GM12865 (cell line): ENCODE measurements around the gene THSD4.

ENCODE experiments used
- DNase-seq: peaks from one replicate; pipeline ENCODE4 v3.0.0; 2010; ENCODE audit warnings: low read depth
- H3K4me3 ChIP-seq: 2 replicates; pipeline ENCODE4 v1.5.1; 2011; ENCODE audit warnings: mild to moderate bottlenecking, low read depth, low read length, control low read depth
- CTCF ChIP-seq: IDR thresholded peaks from 2 replicates; pipeline ENCODE4 v1.5.1; 2011; ENCODE audit warnings: low read length, control low read depth, low read depth, inconsistent platforms; ENCODE audit not compliant: insufficient read depth; ENCODE audit errors: missing control alignments

THSD4 gene

GRCh38 chr15:71812966-71813722 is 697.9 kb downstream of the THSD4 start:
- no peak for TF ChIP-seq CTCF
- no peak overlapping the region for H3K4me3 ChIP-seq
- DNase-seq: no peak

GRCh38 chr15:71813723-71814470 is 698.6 kb downstream of the THSD4 start:
- DNase-seq: no peak
- no peak for TF ChIP-seq CTCF
- H3K4me3 ChIP-seq: no peak overlapping the region

GRCh38 chr15:71815301-71815700 is 700.0 kb downstream of the THSD4 start:
- no peak for DNase-seq
- no peak for TF ChIP-seq CTCF
- no peak overlapping the region for H3K4me3 ChIP-seq

- no peak for TF ChIP-seq CTCF
- DNase-seq: no peak
Observed at GRCh38 chr15:71817351-71817750, 702.1 kb downstream of the THSD4 start.

GRCh38 chr15:71820127-71820526 is 704.9 kb downstream of the THSD4 start:
- no peak for DNase-seq
- TF ChIP-seq CTCF: no peak
- H3K4me3 ChIP-seq: no peak overlapping the region

More at GRCh38 chr15:71817351-71817750, 702.1 kb downstream of the THSD4 start:
- no peak overlapping the region for H3K4me3 ChIP-seq

GRCh38 chr15:71821547-71822129 is 706.4 kb downstream of the THSD4 start:
- TF ChIP-seq CTCF: no peak
- no peak for DNase-seq
- H3K4me3 ChIP-seq: no peak overlapping the region
